B cell (primary cell): ENCODE results near the gene PRRG4. TPM values are rescaled to one million over a fixed set of nuclear protein-coding genes. Genes with fewer than 3 reads are reported as not detected.

ENCODE experiments used
- ATAC-seq: fragments of 200-7000 bp; cut with Tn5 transposase; one replicate; pipeline ENCODE4 v1.10.0; 2021; ENCODE audit warnings: low read depth, mild to moderate bottlenecking, moderate number of reproducible peaks, moderate library complexity
- CTCF ChIA-PET: fragments of 350-600 bp; sonication (Branson Sonifier 250); formaldehyde crosslinking; loops from one replicate; lab custom pipeline; 2021; ENCODE audit warnings: antibody characterized with exemption, inconsistent platforms; lab: Charles Lee
- POLR2A ChIA-PET: fragments of 350-600 bp; sonication (Branson Sonifier 250); formaldehyde crosslinking; loops from one replicate; lab custom pipeline; 2021; ENCODE audit warnings: antibody characterized with exemption; lab: Charles Lee
- DNase-seq: peaks from one replicate; pipeline ENCODE4 v3.0.0; 2013
- H2AFZ ChIP-seq: 2 replicates; pipeline ENCODE4 v1.6.1; 2012; ENCODE audit warnings: mild to moderate bottlenecking, low read depth, low read length; ENCODE audit not compliant: insufficient read depth, poor library complexity, severe bottlenecking
- H3K27ac ChIP-seq, 2 donors: 1 replicate in 1 of 2; 2 replicates in 1 of 2; pipeline ENCODE4 v1.5.1; 2012 to 2013; ENCODE audit warnings: low read length in 2 of 2, mild to moderate bottlenecking in 2 of 2, moderate library complexity in 1 of 2
- H3K27me3 ChIP-seq, 4 experiments: fragments of 200-600 bp in 1 of 4; sonication (generic) in 1 of 4; replicated peaks in 1 of 4; 1 replicate in 2 of 4; 2 replicates in 2 of 4; pipeline versions ENCODE4 v1.6.1 to v1.7.0; 2013 to 2016; ENCODE audit warnings: low read length in 3 of 4, mild to moderate bottlenecking in 2 of 4, mixed read lengths in 1 of 4, moderate library complexity in 1 of 4; ENCODE audit not compliant: insufficient read depth in 4 of 4, control insufficient read depth in 3 of 4; ENCODE audit errors: control extremely low read depth in 1 of 4
- H3K36me3 ChIP-seq, 2 experiments: replicated peaks in 1 of 2; 1 replicate in 1 of 2; 2 replicates in 1 of 2; pipeline versions ENCODE4 v1.6.1 to v1.7.1; 2013; ENCODE audit warnings: low read length in 1 of 2; ENCODE audit not compliant: insufficient read depth in 2 of 2, control insufficient read depth in 1 of 2; ENCODE audit errors: control extremely low read depth in 1 of 2, extremely low read depth in 1 of 2
- H3K4me1 ChIP-seq, 2 donors: fragments of 200-600 bp in 1 of 2; sonication (generic) in 1 of 2; 1 replicate in 1 of 2; 2 replicates in 1 of 2; pipeline versions ENCODE4 v1.5.1 to v1.6.1; 2013 to 2017; ENCODE audit warnings: low read length in 2 of 2; ENCODE audit not compliant: control insufficient read depth in 2 of 2, insufficient read depth in 2 of 2
- H3K4me2 ChIP-seq: replicated peaks from 2 replicates; pipeline ENCODE3; 2012; ENCODE audit warnings: mild to moderate bottlenecking, low read depth, low read length; ENCODE audit not compliant: poor library complexity, severe bottlenecking
- H3K4me3 ChIP-seq, 5 experiments: fragments of 200-600 bp in 1 of 5; sonication (generic) in 1 of 5; 1 replicate in 3 of 5; 2 replicates in 2 of 5; pipeline versions ENCODE4 v1.5.1 to v1.7.0; 2011 to 2016; ENCODE audit warnings: low read length in 4 of 5, mild to moderate bottlenecking in 4 of 5, low read depth in 2 of 5, control low read depth in 1 of 5, moderate library complexity in 1 of 5; ENCODE audit not compliant: insufficient read depth in 1 of 5; ENCODE audit errors: control extremely low read depth in 1 of 5, extremely low read depth in 1 of 5
- H3K79me2 ChIP-seq: fragments of 200-600 bp; sonication (generic); one replicate; pipeline ENCODE4 v1.6.0; 2016; ENCODE audit warnings: low read length; ENCODE audit not compliant: control insufficient read depth, insufficient read depth
- H3K9ac ChIP-seq: fragments of 200-600 bp; sonication (generic); 2 replicates; pipeline ENCODE4 v1.6.1; 2017; ENCODE audit warnings: mild to moderate bottlenecking, low read length, moderate library complexity
- H3K9me3 ChIP-seq, 3 donors: one replicate each; pipeline versions ENCODE4 v1.6.1 to v1.7.1; 2013; ENCODE audit warnings: low read length in 2 of 3; ENCODE audit not compliant: control insufficient read depth in 2 of 3, insufficient read depth in 1 of 3; ENCODE audit errors: control extremely low read depth in 1 of 3
- H4K20me1 ChIP-seq: 2 replicates; pipeline ENCODE4 v1.6.0; 2012; ENCODE audit warnings: mild to moderate bottlenecking, low read length; ENCODE audit not compliant: insufficient read depth, control insufficient read depth, poor library complexity, severe bottlenecking
- H3K27ac Mint-ChIP-seq: one replicate; pipeline ENCODE4 v1.8.0; 2021; ENCODE audit warnings: mixed read lengths
- H3K27me3 Mint-ChIP-seq: one replicate; pipeline ENCODE4 v1.8.0; 2021; ENCODE audit warnings: mixed read lengths
- H3K4me1 Mint-ChIP-seq: one replicate; pipeline ENCODE4 v1.8.0; 2021; ENCODE audit warnings: mixed read lengths
- H3K4me3 Mint-ChIP-seq: one replicate; pipeline ENCODE4 v1.8.0; 2021; ENCODE audit warnings: mixed read lengths
- H3K9me3 Mint-ChIP-seq: one replicate; pipeline ENCODE4 v1.8.0; 2022; ENCODE audit warnings: mixed read lengths; ENCODE audit not compliant: insufficient read depth
- CTCF ChIP-seq: fragments of 200-600 bp; IDR thresholded peaks from one replicate; pipeline ENCODE4 v1.8.0; 2022; ENCODE audit warnings: antibody characterized with exemption, mild to moderate bottlenecking
- EZH2 ChIP-seq: IDR thresholded peaks from 2 replicates; pipeline ENCODE4 v1.6.1; 2012; ENCODE audit warnings: borderline replicate concordance, low read depth, mild to moderate bottlenecking, moderate library complexity, low read length; ENCODE audit not compliant: insufficient read depth, poor library complexity, severe bottlenecking
- WGBS: methylation state at CpG from one replicate; pipeline ENCODE4 v1.1.5; 2013; ENCODE audit warnings: missing lambda C conversion rate; ENCODE audit not compliant: insufficient coverage; 5-methylcytosine and 5-hydroxymethylcytosine counted together
- intact Hi-C: fragments of 100-400 bp; cut with micrococcal nuclease; formaldehyde crosslinking; loops from one replicate; pipeline ENCODE4 v1.10.0; 2022
- polyA plus RNA-seq: library from polyadenylated mRNA; depleted of rRNA; stranded (reverse); fragments of >200 nt; gene quantifications from 2 replicates; pipeline ENCODE4 v1.2.3, GENCODE V29; 2012
- total RNA-seq, 2 donors: library from RNA; stranded (reverse); fragments of 120-200 nt in 1 of 2; gene quantifications; 1 replicate in 1 of 2; 2 replicates in 1 of 2; pipeline versions ENCODE4 v1.2.3 to v1.2.4, GENCODE V29; 2013 to 2022

The PRRG4 gene
- total and polyA plus RNA-seq, 2 donors (not counting 1 experiment from before 2014, with no cell fraction given) = 0.07 TPM; not detected in 1

DNA sequence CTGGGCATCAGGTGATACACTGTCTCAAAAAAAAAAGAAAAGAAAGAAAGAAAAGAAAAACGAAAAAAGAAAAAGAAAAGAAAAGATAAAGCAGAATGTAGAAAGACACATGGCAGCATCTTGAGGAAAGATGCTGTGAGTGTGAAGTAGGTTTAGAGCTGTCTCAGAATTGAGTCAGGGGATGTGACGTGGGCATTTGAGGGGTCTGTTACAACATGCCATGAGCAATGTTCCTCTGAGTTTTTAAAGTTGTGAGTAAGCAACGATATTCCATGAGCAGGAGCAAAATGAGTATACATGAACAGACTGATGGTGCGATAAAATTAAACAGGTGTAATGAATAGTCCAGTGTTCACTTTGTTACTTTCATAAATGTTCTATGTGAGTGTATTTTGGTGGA lies 51.6 kb downstream of the PRRG4 start:
- ChIA-PET POLR2A (no interaction called here), CTCF (interaction anchor here (0.7 to 1.5 kb wide), 3 partner anchors 11 to 184 kb away, joined by 3 to 5 read pairs (median 4); no protein-coding TSS in a partner anchor)
- no peaks in the 10 kb centered on the region for H3K9me3 ChIP-seq
- intact Hi-C loops = no loop called here
- 91% methylated on average over 2 of the region's 4 CpGs for WGBS
- no peaks in the 10 kb centered on the region for H4K20me1 ChIP-seq
- H3K9ac ChIP-seq = no peak overlapping the region
- no peaks in the 10 kb centered on the region for H3K79me2 ChIP-seq
- Mint-ChIP-seq H3K27me3 (peaks cover 10% of the 10 kb centered on the region), H3K4me1 (no peaks in the 10 kb centered on the region), H3K4me3 (no peak overlapping the region), H3K9me3 (no peaks in the 10 kb centered on the region), H3K27ac (no peak overlapping the region)
- ATAC-seq (no peak), DNase-seq (no peak)
- no peak overlapping the region for H3K27ac ChIP-seq
- H3K36me3 ChIP-seq = no peaks in the 10 kb centered on the region
- H3K27me3 ChIP-seq = peaks cover 0 to under 1% (median 0%) of the 10 kb centered on the region in 4 experiments
- no peak overlapping the region for H3K4me3 ChIP-seq
- H3K4me2 ChIP-seq = no peak overlapping the region
- H3K4me1 ChIP-seq = no peaks in the 10 kb centered on the region
- H2AFZ ChIP-seq = no peak overlapping the region
- no peak for TF ChIP-seq EZH2
- no peak for TF ChIP-seq CTCF

- peaks cover 0 to 10% (median 0%) of the 10 kb centered on the region in 3 donors for H3K9me3 ChIP-seq
- intact Hi-C loops = no loop called here
- no peaks in the 10 kb centered on the region for H3K4me1 Mint-ChIP-seq
- H2AFZ ChIP-seq = no peak overlapping the region
- no peak for DNase-seq
- WGBS = no CpG with 5 or more reads among the region's 3 CpGs
- no peaks in the 10 kb centered on the region for H3K36me3 ChIP-seq
- H3K27ac Mint-ChIP-seq = no peak overlapping the region
- CTCF ChIA-PET = no interaction called here
- no peaks in the 10 kb centered on the region for H3K27me3 ChIP-seq
- H3K79me2 ChIP-seq = no peaks in the 10 kb centered on the region
- H3K27ac ChIP-seq = no peak overlapping the region
- no peak for TF ChIP-seq EZH2
- no peak overlapping the region for H3K4me3 Mint-ChIP-seq
- H3K9ac ChIP-seq = no peak overlapping the region
- no peaks in the 10 kb centered on the region for H4K20me1 ChIP-seq
- no peaks in the 10 kb centered on the region for H3K9me3 Mint-ChIP-seq
- H3K27me3 Mint-ChIP-seq = peaks cover 9% of the 10 kb centered on the region
- H3K4me3 ChIP-seq = no peak overlapping the region
- H3K4me1 ChIP-seq = no peaks in the 10 kb centered on the region
- H3K4me2 ChIP-seq = no peak overlapping the region
- no peak for ATAC-seq
- POLR2A ChIA-PET = no interaction called here
Measured at GRCh38 chr11:32883421-32883820, 53.7 kb downstream of the PRRG4 start.
